Tracheal epithelial cell (primary cell): ENCODE measurements around the gene FAM120AOS. TPM values are rescaled to one million over a fixed set of nuclear protein-coding genes. Genes with fewer than 3 reads are reported as not detected.

Experiments
- total RNA-seq: library from RNA; depleted of rRNA; stranded (reverse); fragments of >200 nt; gene quantifications from 2 replicates; pipeline ENCODE4 v1.2.1, GENCODE V29; 2014

Gene FAM120AOS
- 41.6 and 43.4 TPM in 2 replicates for total RNA-seq

GRCh38 chr9:93453047-93453914 lies at the start of gene FAM120AOS:
FAM120AOS (minus strand) TSS chr9:93453581; CDS start chr9:93452709, 872 bp downstream.

DNA sequence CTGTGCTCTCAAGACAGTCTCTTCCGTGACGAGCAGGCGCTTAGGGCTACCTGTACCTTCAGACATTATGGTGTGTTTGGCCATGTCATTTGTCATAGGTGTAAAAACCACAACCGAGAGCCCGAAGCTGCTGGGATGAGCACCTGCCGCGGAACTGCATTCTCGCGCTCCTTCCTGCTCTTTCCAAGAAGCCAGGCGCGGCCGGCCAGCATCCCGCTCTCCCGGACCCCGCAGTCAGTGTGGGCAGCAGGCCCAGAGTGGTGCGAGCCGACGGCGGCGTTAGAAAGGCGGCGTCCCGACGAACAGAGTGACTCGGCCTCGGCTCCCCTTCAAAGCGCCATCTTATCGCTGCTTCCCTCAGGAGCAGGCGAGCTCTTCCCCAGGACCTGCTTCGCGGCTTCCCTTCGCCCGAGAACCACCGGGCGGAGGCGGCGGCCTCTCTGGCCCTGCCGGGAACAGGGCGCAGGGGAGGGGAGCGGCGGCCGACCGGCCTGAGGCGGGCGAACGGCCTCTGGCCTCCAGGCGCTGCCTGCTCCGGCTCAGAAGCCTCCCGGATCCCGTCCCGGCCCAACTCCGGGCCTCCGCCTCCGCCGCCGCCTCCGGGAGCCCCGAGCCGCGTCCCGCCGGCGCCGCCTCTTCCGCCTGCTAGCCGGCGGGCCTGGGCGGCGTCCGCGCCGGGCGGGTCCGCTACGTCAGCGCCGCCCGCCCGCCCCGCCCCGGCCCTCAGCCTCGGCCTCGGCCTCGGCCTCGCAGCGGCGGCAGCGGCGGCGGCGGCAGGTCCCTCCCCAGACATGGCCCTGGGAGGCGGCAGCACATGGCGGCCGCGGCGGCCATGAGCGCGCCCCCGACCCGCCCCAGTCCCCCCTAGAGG lies 2.2 kb downstream of the FAM120AOS start, which contains the start of gene FAM120A:
Gene FAM120A, plus strand, starts transcription at position 741 of the 871 bp plus-strand sequence. CDS start 231 bp downstream, outside the sequence.

Other genes starting within 250 kb of the FAM120AOS start
- gene FAM120A, start 1.9 kb downstream of the FAM120AOS start, total RNA-seq: 77.8 and 95.3 TPM in 2 replicates
- gene PHF2, start 123.0 kb upstream of the FAM120AOS start, total RNA-seq: 9.4 and 11.1 TPM in 2 replicates